GM18870 (cell line): Measurements from ENCODE around the gene INHBC.

ENCODE experiments used
- ATAC-seq: cut with Tn5 transposase; IDR thresholded peaks from one replicate; pipeline ENCODE4 v1.9.1; 2021; ENCODE audit warnings: moderate library complexity; ENCODE audit not compliant: unreplicated experiment

INHBC gene

GRCh38 chr12:57452937-57453509 is 18.4 kb downstream of the INHBC start:
- peak; percentile 45 for ATAC-seq

DNA sequence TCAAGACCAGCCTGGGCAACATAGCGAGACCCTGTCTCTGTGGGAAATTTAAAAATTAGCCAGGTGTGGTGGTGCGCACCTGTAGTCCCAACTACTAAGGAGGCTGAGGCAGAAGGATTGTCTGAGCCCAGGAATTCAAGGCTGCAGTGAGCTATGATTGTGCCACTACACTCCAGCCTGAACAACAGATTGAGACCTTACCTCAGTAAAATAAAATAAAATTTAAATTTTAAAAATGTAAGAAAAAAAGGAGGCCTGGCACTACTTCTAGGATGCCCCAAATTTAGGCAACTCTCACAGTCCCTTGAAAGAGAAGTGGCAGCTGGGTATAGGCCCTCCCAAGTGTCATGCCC is 19.6 kb downstream of the INHBC start:
- no peak for ATAC-seq

GRCh38 chr12:57454566-57455373 is 20.2 kb downstream of the INHBC start, which contains the start of gene INHBE:
Gene INHBE (plus strand): TSS chr12:57455307. CDS start chr12:57455537, 230 bp downstream.
- no peak for ATAC-seq

- no peak for ATAC-seq
Observed at GRCh38 chr12:57455374-57456144, 21.0 kb downstream of the INHBC start.

GRCh38 chr12:57456145-57456700 is 21.6 kb downstream of the INHBC start:
- no peak for ATAC-seq

DNA sequence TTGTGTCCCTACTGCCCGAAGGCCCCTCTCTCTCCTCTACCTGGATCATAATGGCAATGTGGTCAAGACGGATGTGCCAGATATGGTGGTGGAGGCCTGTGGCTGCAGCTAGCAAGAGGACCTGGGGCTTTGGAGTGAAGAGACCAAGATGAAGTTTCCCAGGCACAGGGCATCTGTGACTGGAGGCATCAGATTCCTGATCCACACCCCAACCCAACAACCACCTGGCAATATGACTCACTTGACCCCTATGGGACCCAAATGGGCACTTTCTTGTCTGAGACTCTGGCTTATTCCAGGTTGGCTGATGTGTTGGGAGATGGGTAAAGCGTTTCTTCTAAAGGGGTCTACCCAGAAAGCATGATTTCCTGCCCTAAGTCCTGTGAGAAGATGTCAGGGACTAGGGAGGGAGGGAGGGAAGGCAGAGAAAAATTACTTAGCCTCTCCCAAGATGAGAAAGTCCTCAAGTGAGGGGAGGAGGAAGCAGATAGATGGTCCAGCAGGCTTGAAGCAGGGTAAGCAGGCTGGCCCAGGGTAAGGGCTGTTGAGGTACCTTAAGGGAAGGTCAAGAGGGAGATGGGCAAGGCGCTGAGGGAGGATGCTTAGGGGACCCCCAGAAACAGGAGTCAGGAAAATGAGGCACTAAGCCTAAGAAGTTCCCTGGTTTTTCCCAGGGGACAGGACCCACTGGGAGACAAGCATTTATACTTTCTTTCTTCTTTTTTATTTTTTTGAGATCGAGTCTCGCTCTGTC is 22.3 kb downstream of the INHBC start:
- no peak for ATAC-seq

- no peak for ATAC-seq
Observed at GRCh38 chr12:57458665-57459054, 24.1 kb downstream of the INHBC start.

- ATAC-seq: peak; percentile 45
Observed at GRCh38 chr12:57459055-57459749, 24.6 kb downstream of the INHBC start.

- no peak for ATAC-seq
Observed at GRCh38 chr12:57459750-57460467, 25.3 kb downstream of the INHBC start, which contains the start of gene GLI1. Gene GLI1 (plus strand): TSS chr12:57459785. CDS start chr12:57463692, 3,907 bp downstream.

GRCh38 chr12:57460468-57460784 is 25.8 kb downstream of the INHBC start:
- no peak for ATAC-seq

- no peak for ATAC-seq
Observed at GRCh38 chr12:57460841-57461275, 26.3 kb downstream of the INHBC start.

DNA sequence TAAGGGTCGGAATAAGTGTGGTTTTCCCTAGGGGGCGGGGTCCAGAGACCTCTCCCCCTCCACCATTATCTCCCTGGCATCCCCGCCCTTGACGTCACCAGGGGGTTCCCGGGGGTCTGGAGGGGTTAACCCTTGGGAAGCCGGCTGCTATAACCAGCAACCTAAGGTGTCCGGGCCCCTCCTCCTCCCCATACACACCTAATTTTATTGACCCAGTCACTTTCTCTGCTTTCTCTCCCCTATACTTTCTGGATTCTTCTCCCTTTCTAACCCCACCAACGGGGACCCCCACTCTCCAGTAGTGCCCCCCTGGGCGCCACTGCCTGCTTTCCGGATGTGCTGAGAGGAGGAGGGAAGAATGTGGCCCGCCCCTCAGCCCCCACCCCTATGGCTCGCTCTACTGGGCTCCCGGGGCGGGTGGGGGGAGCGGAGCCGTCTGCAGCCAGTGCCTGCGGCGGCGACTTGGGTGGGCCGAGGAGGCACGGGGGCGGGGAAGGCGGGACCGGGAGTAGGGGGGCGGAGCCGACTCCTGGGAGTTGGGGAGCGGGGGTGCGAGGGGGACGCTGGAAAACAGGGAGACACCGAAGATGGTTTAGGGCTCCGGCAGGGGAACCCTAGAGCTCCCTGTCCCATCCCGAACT is 26.8 kb downstream of the INHBC start:
- ATAC-seq: no peak

DNA sequence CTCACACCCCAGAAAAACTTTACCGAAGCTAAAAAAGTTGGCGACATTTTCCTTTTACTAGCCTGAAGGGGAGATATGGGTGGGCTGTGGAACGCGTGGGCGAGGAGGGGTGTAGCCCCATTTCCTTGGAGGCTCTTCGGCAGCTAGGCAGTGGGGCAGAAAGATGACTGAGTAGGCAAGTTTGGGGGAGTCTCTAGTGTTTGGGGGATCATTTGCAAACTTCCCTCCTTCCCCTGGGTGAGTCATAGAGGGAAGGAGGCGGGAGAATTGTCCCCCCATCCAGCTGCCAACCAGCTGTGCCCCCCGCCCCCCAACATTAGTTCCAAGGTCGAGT is 27.3 kb downstream of the INHBC start:
- no peak for ATAC-seq

DNA sequence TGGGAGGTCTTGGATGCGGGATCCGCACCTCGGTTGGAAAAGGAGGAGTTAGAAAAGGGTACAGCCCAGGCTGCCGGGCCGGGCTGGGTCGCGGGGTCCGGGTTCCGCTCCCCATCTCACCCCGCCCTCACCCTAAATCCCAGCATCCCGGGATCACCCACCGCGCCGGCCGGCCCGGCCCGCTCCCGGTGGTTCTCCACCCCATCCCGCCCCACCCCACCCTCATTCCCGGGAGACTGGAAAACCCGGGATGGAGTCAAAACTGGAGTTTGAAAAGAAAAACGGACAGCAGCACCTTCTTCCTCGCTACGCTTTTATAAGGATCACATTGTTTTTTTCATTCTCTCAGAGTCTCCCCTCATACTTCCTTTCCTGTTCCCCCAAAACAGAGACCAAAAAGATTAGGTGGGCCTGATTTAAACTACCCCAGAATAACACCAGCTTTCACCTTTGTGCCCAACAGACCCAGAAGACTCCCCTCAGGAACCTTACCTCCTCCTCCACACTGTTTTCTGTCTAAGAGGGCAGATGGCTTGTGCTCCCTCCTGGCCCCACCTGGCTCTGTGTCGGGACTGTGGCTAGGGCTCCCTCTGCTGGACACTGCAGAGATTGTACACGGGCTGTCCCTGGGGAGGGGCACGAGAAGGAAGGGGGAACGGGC is 27.8 kb downstream of the INHBC start:
- peak; percentile 67 for ATAC-seq

DNA sequence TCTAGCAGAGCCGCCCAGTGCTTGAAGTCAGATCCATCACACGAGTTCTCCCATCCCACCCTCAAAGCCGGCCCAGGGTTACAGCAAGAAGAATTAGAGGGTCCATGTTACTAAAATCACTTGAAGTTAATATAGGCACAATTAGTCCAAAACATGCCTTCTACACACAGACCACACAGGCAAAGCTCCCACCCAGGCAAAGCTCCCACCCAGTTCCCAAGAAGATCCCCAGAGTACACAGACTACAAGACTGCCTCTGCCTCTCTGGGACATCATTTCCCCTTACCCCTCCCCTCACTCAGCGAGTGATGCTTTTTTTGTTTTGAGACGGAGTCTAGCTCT is 28.3 kb downstream of the INHBC start:
- ATAC-seq: no peak

DNA sequence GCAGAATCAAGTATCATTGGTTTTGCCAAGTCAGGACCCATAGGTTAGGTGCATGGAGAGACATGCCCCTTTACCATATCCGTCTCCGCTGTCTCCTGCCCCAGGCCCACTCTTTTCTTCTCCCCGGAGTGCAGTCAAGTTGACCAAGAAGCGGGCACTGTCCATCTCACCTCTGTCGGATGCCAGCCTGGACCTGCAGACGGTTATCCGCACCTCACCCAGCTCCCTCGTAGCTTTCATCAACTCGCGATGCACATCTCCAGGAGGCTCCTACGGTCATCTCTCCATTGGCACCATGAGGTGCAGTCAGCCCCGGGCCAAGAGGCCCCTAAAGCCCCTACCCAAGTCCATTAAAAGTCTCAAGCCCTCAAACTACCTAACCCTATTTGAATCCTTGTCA is 30.0 kb downstream of the INHBC start:
- no peak for ATAC-seq

DNA sequence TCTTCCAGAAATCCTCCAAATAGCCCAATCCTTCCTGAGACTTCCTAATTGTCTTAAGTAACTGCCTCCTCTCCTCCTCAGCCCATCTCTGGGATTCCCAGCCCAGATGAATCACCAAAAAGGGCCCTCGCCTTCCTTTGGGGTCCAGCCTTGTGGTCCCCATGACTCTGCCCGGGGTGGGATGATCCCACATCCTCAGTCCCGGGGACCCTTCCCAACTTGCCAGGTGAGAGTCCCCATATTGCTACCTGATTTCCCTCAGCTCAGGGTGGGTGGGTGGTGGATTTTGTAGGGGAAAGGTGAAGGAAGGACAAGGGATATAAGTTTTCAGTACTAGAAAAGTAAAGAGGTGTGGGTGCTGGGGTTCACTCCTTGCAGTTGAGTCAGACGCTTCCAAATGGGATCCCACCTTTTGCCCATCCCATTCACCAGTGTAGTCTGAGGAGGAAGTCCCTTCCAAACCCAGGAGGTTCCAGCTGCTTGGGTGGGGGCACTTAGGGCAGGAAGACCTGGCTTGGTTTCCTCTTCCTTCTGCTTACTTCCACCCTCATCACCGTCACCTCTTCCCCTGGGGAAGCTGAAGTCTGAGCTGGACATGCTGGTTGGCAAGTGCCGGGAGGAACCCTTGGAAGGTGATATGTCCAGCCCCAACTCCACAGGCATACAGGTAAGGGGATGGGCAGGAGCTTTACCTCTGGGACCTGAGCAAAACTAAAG is 30.6 kb downstream of the INHBC start:
- no peak for ATAC-seq
